Brain pericyte (primary cell): ENCODE measurements around the gene MT1H.
"Not testable (repeated sequence)": the region's sequence is repeated elsewhere in the genome, so short reads cannot be mapped to it uniquely, and the experiment has no call there.

Experiments
- DNase-seq: peaks from one replicate; pipeline ENCODE4 v3.0.0-alpha.2; 2012; ENCODE audit warnings: low read depth, low spot score

The MT1H gene

GRCh38 chr16:56669005-56669839, at the start of gene MT1H:
MT1H (plus strand) TSS chr16:56669814; CDS start chr16:56669885, 71 bp downstream.
- no peak for DNase-seq

- no peak for DNase-seq
Measured at GRCh38 chr16:56620339-56620897, 49.2 kb upstream of the MT1H start.

GRCh38 chr16:56621665-56622445, 47.8 kb upstream of the MT1H start:
- not testable (repeated sequence) for DNase-seq

GRCh38 chr16:56623184-56623583, 46.4 kb upstream of the MT1H start:
- not testable (repeated sequence) for DNase-seq

- no peak for DNase-seq
Measured at GRCh38 chr16:56623637-56624036, 46.0 kb upstream of the MT1H start.

GRCh38 chr16:56625140-56625942, 44.3 kb upstream of the MT1H start, which contains the start of gene MT1E:
MT1E (plus strand) TSS chr16:56625781; CDS start chr16:56625852, 71 bp downstream.
- no peak for DNase-seq

- DNase-seq: no peak
Measured at GRCh38 chr16:56625943-56626654, 43.5 kb upstream of the MT1H start.

- no peak for DNase-seq
Measured at GRCh38 chr16:56626685-56627084, 42.9 kb upstream of the MT1H start.

GRCh38 chr16:56628486-56629350, 40.9 kb upstream of the MT1H start:
- no peak for DNase-seq

- no peak for DNase-seq
Measured at GRCh38 chr16:56629531-56629930, 40.1 kb upstream of the MT1H start.

- no peak for DNase-seq
Measured at GRCh38 chr16:56630134-56630533, 39.5 kb upstream of the MT1H start.

GRCh38 chr16:56631197-56631596, 38.4 kb upstream of the MT1H start:
- DNase-seq: no peak

- DNase-seq: no peak
Measured at GRCh38 chr16:56631832-56632155, 37.8 kb upstream of the MT1H start.

- no peak for DNase-seq
Measured at GRCh38 chr16:56632156-56632847, 37.3 kb upstream of the MT1H start, which contains the start of gene MT1M. MT1M (plus strand) TSS chr16:56632659; CDS start chr16:56632732, 73 bp downstream.

GRCh38 chr16:56632848-56633365, 36.7 kb upstream of the MT1H start:
- DNase-seq: no peak

GRCh38 chr16:56633535-56633934, 36.1 kb upstream of the MT1H start:
- DNase-seq: no peak

- no peak for DNase-seq
Measured at GRCh38 chr16:56634715-56635440, 34.7 kb upstream of the MT1H start.

- DNase-seq: no peak
Measured at GRCh38 chr16:56635441-56635967, 34.1 kb upstream of the MT1H start.
